ENCODE measurements around the gene PCNX2.
A peak's percentile ranks its signal among the peaks of the same experiment; 100 is the strongest.

PCNX2 gene

DNA sequence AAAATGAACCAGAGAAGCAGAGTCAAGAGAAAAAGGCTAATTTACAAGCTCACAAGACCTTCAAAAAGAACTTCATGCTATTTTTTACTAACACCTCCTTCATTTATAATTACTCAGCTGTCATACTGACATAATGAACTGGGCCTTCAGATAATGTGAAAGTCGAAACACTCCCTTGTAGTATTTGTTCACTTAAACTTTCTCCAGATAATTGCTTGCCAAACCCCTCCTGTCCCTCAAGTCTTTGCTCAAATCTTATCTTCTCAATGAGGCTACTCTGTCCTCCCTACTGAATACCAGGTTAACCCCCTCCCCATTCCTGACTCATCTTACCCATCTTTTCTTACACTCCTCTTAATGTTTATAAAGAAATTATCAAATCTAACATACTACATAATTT is 20.9 kb upstream of the PCNX2 start:
- no peak for DNase-seq

DNA sequence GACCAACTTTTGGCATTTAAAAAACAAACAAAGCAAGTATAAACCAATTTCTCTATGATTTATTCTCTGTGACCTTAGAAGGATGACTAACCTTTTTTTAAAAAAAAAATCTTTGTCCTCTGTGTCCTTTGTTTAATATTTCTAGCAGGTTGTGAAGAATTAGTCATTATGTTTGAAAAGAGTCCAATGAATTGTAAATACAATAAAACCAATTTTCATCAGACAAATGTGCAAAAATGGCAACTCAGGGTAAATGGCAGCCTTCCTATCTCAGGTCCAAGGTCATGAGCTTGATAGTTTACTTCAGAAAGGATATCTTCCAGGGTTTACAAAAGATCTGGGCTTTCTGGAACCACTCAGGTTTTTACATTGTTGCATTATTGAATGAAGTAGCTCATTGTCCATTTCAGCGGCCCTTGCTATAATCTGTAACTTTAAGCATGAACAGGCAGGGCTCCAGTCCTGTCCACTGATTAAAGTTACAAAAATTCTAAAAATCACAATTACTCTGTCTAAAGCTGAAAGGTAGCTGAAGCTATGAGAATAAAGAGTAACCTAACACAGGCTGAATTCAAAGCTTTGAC is 20.3 kb upstream of the PCNX2 start:
- no peak for DNase-seq

DNA sequence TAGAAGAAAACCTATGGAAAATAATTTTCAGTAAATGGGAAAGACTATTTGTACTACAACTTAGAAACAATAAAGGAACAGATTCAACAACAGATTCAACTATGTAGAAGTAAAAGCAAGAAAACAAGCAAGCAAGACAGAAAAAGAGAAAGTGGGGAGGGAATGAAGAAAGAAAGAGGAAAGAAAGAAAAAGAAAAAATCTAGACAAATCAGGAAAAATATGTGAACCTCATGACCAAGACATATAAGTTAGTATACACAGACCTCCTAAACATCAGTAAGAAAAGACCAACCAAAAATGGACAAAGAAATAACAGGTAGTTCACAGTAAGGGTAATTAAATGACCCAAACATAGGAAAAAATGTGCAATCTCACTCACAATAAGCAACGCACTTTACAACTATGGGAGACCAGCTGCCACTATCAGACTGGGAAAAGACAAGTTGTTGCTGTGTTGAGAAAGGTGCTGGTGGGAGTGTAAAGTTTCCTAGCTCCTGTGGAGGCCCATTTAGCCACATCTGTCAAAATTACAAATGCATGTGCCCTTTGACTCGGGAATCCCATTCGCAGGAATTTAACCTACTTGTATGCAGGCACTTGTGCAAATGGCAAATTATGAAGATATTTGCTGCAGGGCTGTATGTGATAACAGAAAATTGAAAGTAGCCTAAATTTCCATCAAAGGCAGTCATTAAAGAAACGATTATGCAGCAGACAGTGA is 18.1 kb upstream of the PCNX2 start:
- DNase-seq: no peak

DNA sequence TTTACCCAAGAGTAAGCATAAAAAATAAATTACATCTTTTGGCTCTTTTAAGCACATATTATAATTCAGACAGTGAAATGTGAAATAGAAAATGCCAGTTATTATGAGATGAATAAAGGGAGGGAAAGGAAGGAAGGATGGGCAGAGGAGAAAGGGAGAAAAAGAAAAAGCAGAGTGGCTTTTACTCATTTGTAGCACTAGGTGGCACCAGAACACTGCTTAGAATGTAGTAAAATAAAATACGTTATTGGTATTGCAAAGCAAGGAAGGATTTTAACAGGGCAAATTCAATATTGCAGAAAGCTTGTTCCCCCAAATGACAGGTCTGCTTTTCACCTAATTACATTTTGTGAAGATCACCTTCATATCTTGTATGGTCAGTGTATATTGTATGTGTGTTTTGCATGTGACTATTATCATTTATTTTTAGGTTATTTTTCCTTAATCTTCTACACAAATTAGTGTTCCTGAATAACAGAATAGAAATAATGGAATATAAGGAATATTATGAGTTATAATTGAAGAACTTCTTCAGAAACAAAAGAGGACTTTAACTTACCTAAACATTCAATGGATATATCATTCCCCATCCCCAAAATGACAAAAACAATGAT is 9.1 kb upstream of the PCNX2 start:
- DNase-seq: peak; percentile 51

DNA sequence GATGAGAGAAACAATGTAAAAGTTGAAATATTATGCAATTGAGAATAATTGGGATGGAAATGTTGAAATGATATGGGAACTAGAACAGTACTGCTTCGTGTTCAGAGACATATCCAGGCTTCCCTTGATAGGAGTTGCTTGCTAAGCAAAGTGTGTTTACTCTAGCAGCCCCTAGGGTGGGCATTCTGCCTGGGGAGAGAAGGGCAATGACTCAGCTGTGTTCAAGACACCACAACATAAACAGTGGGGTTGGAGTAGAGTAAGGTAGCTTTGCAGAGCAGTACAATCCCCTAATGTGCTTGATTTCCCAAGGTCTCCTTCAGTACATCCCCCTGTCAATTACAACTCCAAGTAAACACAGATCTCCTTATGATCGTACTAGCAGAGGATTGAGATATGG is 4.8 kb upstream of the PCNX2 start:
- DNase-seq: no peak

DNA sequence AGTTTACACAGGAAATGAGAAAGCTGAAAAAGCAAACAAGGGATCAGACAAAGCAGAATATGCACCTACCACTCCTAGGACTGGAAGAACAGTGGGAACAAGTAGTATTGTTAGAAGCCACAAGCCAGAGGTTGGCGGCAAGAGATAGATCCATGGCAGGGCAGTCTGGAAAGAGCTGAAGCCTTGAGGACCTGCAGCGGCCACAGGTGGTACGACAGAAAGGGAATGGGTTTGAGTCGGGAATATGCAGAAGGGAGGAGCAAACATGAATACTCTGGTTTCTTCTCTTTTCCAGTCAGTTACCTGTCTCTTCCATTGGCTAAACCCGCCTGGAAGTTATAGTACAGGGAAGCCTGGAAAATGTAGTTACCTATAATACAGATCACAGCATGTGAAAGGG is 3.9 kb upstream of the PCNX2 start:
- no peak for DNase-seq

DNA sequence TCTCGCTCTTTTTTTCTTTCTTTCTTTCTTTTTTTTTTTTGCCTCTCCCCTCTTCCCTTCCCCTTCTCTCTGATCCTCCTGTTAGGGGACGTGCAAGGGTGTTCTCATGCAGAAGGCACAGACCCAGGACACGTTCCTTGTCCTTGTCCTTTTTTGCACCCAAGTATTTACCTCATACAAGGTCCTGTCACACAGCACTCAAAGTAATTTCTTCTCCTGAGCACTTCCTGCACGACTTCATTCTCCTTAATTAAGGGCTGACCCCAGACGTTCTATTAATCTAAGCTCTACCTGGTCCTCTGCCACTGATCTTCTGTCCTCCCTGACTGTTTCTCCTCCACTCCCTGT is 424 bp upstream of the PCNX2 start:
- DNase-seq: no peak

DNA sequence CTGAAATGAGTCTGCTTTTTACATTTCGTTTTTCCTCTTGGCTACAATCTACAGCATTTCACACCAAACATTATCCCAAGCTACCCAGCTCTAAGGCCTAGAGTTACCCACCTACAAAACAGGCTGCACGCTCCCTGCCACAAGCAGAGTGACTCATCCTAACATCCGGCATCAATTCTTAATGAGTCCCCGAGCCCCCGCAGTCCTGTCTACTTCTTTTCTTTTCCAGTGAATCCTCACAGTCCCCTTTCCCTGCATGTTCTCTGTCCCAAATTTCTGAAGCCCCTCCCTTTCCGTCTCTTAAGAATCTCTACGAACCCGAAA is 650 bp downstream of the PCNX2 start:
- DNase-seq: peak; percentile 71

DNA sequence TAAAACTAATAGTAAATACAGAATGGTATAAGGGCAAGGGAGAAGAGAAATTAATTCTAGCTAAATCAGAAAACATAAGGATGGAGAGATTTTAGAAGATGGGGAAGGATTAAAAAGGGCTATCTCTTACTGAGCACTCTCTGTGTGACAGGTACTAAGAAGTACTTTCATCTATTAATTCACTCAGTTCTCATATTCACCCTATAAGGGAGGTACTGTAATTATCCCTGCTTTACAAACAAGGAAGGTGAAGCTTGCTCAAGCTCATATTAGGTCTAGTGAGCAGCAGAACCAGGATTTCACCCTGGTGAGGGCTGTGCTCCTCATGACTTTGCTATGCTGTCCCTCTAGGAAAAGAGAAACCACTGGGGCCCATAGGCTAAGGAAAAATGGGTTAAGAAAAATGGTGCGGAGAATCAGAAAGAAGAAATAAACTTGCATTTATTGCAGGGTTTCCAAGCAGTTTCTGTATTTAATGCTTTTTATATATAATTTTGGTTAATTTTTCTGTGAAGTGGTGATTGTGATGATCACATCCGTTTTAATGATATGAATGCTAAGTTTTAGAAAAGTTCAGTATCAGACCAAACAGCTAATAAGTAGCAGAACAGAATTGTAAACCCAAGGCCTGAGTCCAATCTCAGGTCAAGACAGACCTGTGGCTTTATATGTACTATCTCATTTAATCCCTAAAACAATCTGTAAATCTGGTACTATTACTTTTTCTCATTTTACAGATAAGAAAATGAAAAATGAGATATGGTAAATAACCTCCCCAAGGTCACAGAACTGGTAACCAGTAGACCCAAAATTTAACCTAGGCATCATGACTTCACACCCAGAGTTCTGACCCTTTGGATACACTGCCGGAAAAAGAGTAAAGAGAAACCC is 1.7 kb downstream of the PCNX2 start:
- DNase-seq: no peak

DNA sequence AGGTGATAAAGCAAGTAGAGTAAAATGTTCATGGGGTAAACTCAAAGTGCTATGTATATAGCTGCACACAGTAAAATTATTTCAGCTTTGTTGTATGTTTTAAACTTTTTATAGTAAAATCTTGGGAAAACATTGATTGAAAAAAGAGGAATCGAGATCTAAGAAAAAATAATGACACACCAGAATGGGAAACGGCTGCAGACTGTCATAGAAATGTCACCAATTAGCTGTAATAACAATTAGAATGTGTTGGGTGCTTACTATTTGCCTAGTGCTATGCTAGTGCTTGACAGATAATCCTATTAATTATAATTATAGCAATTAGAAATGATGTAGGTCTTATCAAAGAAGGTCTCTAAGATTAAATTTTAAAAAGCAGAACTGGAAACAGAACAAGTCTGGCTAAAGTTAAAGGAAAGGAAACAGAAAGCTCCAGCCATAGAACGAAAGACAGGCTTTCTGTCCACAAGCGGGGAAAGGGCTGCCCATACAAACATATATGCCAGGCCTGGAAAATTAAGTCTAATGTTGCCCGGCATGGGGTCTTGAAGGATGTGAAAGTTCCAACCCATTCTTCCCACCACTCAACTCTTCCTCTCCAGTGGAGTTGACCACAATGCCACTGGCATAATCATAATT is 5.0 kb downstream of the PCNX2 start:
- no peak for DNase-seq

DNA sequence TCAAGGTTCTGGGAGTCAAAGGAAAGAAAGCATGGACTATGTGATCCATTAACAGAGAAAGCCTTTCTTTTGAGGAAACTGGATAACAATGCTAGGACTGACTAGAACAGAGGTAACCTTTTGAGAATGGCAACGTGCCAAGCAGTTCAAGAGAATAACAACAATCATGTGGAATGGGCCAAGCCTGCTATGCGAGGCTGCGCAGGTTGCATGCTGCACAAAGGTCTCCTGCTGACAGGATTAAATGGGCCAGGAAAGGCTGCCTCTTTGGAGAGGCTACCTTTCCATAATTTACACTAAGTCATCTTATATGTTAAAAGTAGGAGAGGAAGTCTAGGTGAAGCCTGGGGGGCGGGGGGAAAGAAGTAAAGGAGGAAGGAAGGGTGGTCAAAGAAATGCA is 5.8 kb downstream of the PCNX2 start:
- DNase-seq: no peak

DNA sequence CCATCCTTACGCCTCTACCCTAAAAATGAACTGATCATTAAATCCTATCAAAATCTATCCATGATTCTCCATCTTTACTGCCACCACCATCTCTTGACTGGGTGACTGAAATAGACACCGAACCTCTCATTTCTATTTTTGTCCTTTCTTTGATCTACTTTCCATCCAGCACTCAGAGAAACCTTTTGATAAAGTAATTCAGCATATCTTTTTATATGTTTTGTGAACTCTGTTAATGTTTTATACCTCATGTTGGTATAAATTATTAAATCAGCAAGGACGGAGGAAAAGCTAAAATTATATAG is 13.0 kb downstream of the PCNX2 start:
- DNase-seq: no peak

DNA sequence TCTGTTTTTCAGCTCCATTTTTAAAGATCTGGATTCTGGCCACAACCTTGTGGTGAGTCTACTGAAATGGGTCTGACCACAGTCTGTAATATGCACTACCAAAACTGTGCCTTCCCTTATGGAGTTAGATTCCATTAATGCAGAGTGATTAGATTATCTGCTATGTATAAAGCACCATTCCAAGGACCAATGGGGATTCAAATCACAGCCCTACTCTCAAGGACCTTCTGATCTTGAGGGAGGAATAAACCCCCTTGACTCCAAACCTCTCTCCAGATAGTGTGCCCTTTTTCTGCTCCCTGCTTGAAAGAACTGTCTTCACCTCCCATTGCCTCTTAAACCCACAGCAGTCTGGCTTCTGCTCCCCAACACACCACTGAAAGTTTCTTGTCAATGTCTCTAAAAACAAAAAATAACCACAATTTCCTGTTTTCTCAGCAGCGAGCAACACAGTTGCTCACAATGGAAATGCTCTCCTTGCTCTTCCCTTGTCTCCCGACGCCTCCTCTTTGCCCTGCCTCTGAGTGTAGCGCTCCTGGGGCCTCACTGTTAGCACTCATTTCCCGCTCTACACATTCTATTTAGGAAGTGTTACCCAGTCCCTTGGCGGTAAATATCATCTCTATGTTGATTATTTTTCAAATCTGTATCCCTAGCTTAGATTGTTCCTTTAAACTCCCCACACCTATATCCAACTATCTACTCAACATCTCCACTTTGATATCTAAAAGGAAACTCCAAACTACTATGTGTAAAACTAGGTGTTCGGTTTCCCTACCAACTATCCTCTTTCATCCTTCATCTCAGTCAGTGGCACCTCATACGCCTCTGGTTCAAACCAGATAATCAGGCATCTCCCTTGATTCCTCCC is 13.6 kb downstream of the PCNX2 start:
- peak; percentile 53 for DNase-seq

DNA sequence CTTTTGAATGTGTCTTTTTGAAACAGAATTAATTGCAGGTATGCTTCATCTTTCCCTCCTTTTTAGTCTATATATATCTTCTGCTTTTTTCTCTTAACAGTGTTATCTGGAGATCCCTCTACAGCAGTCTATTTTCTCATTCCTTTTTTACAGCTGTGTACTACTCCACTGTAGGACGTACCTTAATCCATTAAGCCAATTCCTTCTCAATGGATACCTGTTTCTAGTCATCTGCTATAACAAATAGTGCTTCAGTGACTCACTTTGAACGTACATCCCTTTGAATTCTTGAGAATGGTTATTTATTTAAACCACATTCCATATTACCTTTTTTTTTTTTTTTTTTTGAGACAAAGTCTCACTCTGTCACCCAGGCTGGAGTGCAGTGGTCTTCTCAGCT is 15.6 kb downstream of the PCNX2 start:
- no peak for DNase-seq

DNA sequence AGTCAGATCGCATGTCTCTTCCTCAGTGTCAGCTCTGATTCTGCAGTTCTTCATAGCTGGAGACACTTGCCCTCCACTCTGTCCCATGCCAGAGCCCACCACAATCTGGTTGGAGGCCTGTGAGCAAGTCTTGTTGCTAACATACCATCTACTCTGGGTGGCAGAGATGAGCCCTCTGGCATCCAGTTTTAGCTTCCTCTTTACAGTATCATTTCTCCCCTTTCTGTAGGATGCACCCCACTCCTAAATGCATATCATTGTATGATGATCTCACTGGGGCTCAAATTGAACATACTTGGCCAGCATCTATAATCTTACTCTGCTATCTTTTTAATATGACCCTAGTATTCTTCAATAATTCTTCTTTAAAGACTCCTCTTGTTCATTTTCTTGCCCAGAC is 16.9 kb downstream of the PCNX2 start:
- no peak for DNase-seq

DNA sequence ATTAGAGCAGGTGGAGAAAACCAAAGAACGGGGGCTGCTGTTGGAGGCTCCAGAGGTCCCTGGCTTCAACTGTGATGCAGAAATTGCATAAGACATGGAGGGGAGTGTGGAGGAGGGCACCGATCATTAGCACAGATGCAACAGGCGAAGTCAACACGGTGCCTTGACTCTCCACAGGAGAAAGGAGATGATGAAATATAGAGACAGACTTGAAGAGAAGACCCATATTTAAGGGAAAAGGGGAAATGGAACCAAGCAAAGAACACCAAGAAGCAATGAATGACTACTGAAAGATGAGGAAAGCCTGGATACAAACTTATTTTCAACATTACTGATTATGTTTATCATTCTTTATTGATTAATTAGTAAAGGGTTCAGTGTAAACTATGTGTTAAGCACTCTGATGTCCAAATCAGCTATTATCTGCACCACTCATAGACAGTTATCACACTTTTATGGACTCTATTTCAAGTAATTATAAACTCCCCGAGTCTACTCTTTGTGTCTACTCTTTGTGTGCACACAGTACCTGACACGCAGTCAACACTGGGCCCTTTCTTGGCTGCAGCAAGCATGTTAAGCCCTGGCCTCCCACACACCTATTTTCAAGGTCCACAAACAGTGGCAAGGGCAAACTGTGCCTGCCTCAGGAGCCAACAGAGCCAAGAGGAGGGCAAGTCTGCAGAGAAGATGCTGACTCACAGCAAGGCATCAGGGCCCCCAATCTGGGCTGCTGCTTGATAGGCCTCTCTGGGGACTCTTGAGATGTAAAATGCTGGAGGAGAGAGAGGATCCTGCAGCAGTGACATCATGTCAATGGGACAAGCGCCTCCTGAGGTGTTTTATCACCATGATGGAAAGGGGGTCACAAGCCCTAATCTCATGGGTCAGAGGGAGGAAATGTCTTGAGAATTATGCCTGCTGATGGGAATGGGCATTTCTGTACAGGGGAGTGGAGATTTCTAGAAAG is 17.6 kb downstream of the PCNX2 start:
- DNase-seq: no peak

DNA sequence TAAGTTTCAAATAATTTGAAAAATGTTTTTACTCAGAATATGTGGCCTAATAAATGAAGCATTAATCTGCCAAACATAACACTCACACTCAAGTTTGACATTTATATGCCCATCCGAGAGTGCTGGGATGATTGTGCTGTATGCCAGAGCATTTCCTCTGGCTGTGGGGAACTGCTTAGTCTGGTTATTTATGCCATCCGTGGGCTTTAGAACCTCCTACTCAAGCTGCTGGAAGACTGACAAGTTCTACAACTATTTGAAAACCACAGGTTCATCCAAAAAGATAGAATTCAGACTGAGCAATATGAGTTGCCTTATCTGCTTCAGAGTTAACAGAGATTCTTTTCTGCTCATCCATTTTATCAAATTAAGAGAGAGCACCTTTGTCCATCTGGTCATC is 25.9 kb downstream of the PCNX2 start:
- DNase-seq: no peak

DNA sequence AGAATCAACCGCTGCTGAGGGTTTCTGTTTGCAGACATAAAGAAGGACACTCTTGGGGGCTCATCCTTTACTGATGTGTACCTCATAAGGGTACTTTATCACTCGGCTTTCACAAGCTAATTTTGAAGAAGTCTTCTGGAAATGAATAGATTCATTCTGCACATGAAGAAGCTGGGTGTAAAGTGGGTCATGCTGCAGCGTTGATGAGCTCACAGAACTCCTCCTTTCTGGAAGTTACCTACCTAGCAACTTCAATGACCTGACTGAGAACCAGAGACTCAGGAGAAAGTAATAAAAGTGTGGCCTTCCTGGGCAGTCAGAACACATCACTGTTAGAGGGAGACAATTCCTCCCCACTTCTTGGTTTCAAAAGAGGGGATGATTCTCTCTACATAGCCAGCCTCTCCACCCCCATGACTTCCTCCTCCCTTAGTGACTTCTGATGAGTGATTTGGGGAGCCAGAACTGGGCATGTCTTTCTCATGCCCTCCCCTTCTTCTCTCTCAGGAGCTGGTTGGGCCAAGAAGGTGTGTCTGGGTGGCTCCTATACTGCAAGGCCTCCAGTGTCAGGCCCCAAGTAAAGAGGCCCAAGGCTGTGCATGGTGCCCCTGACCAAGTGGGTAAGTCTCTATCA is 27.0 kb downstream of the PCNX2 start:
- DNase-seq: no peak

DNA sequence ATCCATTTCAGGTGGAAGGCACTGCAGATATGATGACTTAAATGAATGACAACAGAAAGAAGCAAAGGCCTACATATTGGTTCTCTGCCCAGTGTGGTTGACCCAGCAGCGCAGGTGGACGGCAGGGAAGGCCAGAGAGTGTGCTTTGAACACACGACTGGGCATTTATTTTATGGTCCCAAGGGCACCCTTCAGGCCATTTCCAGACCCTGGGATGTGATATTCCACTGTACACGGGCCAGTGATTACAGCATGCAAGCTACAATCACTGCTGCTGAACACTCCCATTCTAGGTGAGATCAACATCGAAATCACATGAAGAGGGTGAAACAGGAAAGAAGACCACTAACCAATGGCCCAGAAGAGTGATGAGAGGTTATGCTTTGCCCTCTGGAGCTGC is 33.8 kb downstream of the PCNX2 start:
- no peak for DNase-seq

DNA sequence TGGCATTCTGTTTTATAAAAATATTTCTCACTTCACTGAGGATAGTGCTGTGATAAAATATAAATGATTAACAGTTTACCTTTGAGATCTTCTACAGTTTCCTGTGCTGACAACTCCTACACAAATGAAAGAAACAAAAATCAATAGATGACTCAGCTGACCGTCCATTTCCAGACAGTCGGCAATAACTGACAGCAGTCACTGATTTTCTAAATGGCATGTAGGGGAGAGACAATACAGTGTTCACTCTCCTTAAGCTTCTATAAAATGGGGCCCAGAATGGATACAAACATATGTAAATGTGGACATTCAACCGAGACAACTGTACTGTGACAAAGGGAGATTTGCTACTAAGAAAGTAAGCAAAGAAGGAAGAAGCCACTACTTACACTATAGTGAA is 34.3 kb downstream of the PCNX2 start:
- no peak for DNase-seq

DNA sequence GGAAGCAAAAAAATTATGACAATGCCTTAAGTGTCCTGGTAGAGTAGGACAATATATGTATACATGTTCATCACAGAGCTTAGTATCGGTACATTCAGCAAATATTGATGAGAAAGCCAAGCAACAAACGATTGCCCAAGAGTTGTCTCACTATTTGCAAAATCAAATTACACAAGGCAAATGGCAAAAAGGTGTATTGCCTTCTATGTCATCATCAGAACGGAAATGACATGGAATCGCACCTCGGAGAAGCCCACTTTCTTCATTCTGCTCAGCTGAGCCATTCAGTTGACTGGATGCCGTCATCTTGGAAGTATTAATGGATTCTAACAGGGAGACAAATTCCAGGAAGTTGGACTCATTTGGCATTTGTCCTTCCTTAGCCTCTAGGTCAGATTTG is 37.7 kb downstream of the PCNX2 start:
- no peak for DNase-seq
